Measurements from ENCODE around the gene KCNK2.

KCNK2 gene

GRCh38 chr1:215146240-215146975 is 63.9 kb downstream of the KCNK2 start:
- H3K79me2 ChIP-seq (ENCODE audit: insufficient read depth, low read length), result no peaks in the 10 kb centered on the region
- no peaks in the 10 kb centered on the region for H3K36me3 ChIP-seq (ENCODE audit: insufficient read depth, low read length)
- TF ChIP-seq CTCF (conservative IDR thresholded peaks at IDR 0.05; ENCODE audit: low read length) (peak; percentile 59), EZH2phosphoT487 (IDR thresholded peaks at IDR 0.05; ENCODE audit: borderline replicate concordance) (no peak)
- H3K9ac ChIP-seq (ENCODE audit: low read depth, low read length, poor library complexity, severe bottlenecking), result no peak overlapping the region
- no peak overlapping the region for H3K4me3 ChIP-seq (ENCODE audit: low read length, poor library complexity, severe bottlenecking)
- no peak overlapping the region for H2AFZ ChIP-seq (ENCODE audit: low read length)
- no peaks in the 10 kb centered on the region for H3K4me1 ChIP-seq (ENCODE audit: insufficient read depth, low read length, poor library complexity, severe bottlenecking)
- H3F3A ChIP-seq (ENCODE audit: low read depth), result no peaks in the 10 kb centered on the region
- H3K9me2 ChIP-seq (replicated peaks; ENCODE audit: low read depth, low read length), result no peaks in the 10 kb centered on the region
- H3K9me3 ChIP-seq (ENCODE audit: insufficient read depth, low read depth, low read length), result 0 out of 2 replicates have a peak, but pooled peaks cover 6% of the 10 kb centered on the region
- H3K27me3 ChIP-seq (ENCODE audit: insufficient read depth, low read length, poor library complexity, severe bottlenecking), result no peaks in the 10 kb centered on the region
- no peaks in the 10 kb centered on the region for H4K20me1 ChIP-seq (ENCODE audit: insufficient read depth, low read length, poor library complexity, severe bottlenecking)
- H3K4me2 ChIP-seq (ENCODE audit: low read depth, low read length, poor library complexity, severe bottlenecking), result no peak overlapping the region

GRCh38 chr1:215147024-215147423 is 64.5 kb downstream of the KCNK2 start:
- no peaks in the 10 kb centered on the region for H4K20me1 ChIP-seq (ENCODE audit: insufficient read depth, low read length, poor library complexity, severe bottlenecking)
- no peaks in the 10 kb centered on the region for H3K79me2 ChIP-seq (ENCODE audit: insufficient read depth, low read length)
- H3K9ac ChIP-seq (ENCODE audit: low read depth, low read length, poor library complexity, severe bottlenecking), result no peak overlapping the region
- no peaks in the 10 kb centered on the region for H3K9me2 ChIP-seq (replicated peaks; ENCODE audit: low read depth, low read length)
- no peaks in the 10 kb centered on the region for H3K36me3 ChIP-seq (ENCODE audit: insufficient read depth, low read length)
- no peaks in the 10 kb centered on the region for H3K4me1 ChIP-seq (ENCODE audit: insufficient read depth, low read length, poor library complexity, severe bottlenecking)
- H3K4me3 ChIP-seq (ENCODE audit: low read length, poor library complexity, severe bottlenecking), result no peak overlapping the region
- H3K4me2 ChIP-seq (ENCODE audit: low read depth, low read length, poor library complexity, severe bottlenecking), result no peak overlapping the region
- no peaks in the 10 kb centered on the region for H3K27me3 ChIP-seq (ENCODE audit: insufficient read depth, low read length, poor library complexity, severe bottlenecking)
- no peaks in the 10 kb centered on the region for H3K9me3 ChIP-seq (ENCODE audit: insufficient read depth, low read depth, low read length)
- H3F3A ChIP-seq (ENCODE audit: low read depth), result no peaks in the 10 kb centered on the region
- no peak overlapping the region for H2AFZ ChIP-seq (ENCODE audit: low read length)
- TF ChIP-seq CTCF (conservative IDR thresholded peaks at IDR 0.05; ENCODE audit: low read length), result no peak
- no peak for TF ChIP-seq EZH2phosphoT487 (IDR thresholded peaks at IDR 0.05; ENCODE audit: borderline replicate concordance)

GRCh38 chr1:215151841-215152549 is 69.5 kb downstream of the KCNK2 start:
- H4K20me1 ChIP-seq (ENCODE audit: insufficient read depth, low read length, poor library complexity, severe bottlenecking), result no peaks in the 10 kb centered on the region
- no peaks in the 10 kb centered on the region for H3K9me3 ChIP-seq (ENCODE audit: insufficient read depth, low read depth, low read length)
- H3K9ac ChIP-seq (ENCODE audit: low read depth, low read length, poor library complexity, severe bottlenecking), result no peak overlapping the region
- no peaks in the 10 kb centered on the region for H3K9me2 ChIP-seq (replicated peaks; ENCODE audit: low read depth, low read length)
- no peaks in the 10 kb centered on the region for H3F3A ChIP-seq (ENCODE audit: low read depth)
- H3K4me2 ChIP-seq (ENCODE audit: low read depth, low read length, poor library complexity, severe bottlenecking), result no peak overlapping the region
- no peak overlapping the region for H2AFZ ChIP-seq (ENCODE audit: low read length)
- no peak overlapping the region for H3K4me3 ChIP-seq (ENCODE audit: low read length, poor library complexity, severe bottlenecking)
- H3K79me2 ChIP-seq (ENCODE audit: insufficient read depth, low read length), result no peaks in the 10 kb centered on the region
- no peaks in the 10 kb centered on the region for H3K4me1 ChIP-seq (ENCODE audit: insufficient read depth, low read length, poor library complexity, severe bottlenecking)
- no peaks in the 10 kb centered on the region for H3K27me3 ChIP-seq (ENCODE audit: insufficient read depth, low read length, poor library complexity, severe bottlenecking)
- no peaks in the 10 kb centered on the region for H3K36me3 ChIP-seq (ENCODE audit: insufficient read depth, low read length)
- TF ChIP-seq CTCF (conservative IDR thresholded peaks at IDR 0.05; ENCODE audit: low read length) (no peak), EZH2phosphoT487 (IDR thresholded peaks at IDR 0.05; ENCODE audit: borderline replicate concordance) (no peak)
